Spleen (tissue), 11 donors: Measurements from ENCODE around the gene ARHGAP5. TPM values are rescaled to one million over a fixed set of nuclear protein-coding genes. Genes with fewer than 3 reads are reported as not detected.
A peak's percentile ranks its signal among the peaks of the same experiment; 100 is the strongest.

Source experiments
- DNase-seq: peaks from one replicate; pipeline ENCODE4 v3.0.0-alpha.2; 2020
- H3K27ac ChIP-seq, 8 donors: fragments of 200-600 bp; sonication (generic) in 7 of 8; 1 replicate in 4 of 8; 2 replicates in 4 of 8; pipeline versions ENCODE4 v1.5.0 to v1.8.0; 2016 to 2021; ENCODE audit warnings: inconsistent platforms in 4 of 8, mild to moderate bottlenecking in 4 of 8, moderate library complexity in 1 of 8
- H3K27me3 ChIP-seq, 7 donors: fragments of 200-600 bp; sonication (generic) in 6 of 7; replicated peaks in 1 of 7; 1 replicate in 4 of 7; 2 replicates in 3 of 7; pipeline versions ENCODE4 v1.5.0 to v1.8.0; 2016 to 2021; ENCODE audit warnings: inconsistent platforms in 3 of 7, mild to moderate bottlenecking in 1 of 7
- H3K36me3 ChIP-seq, 6 donors: fragments of 200-600 bp; sonication (generic) in 5 of 6; 1 replicate in 4 of 6; 2 replicates in 2 of 6; pipeline versions ENCODE4 v1.5.0 to v1.8.0; 2016 to 2021; ENCODE audit warnings: inconsistent platforms in 2 of 6
- H3K4me1 ChIP-seq, 6 donors: fragments of 200-600 bp; sonication (generic) in 5 of 6; 1 replicate in 3 of 6; 2 replicates in 3 of 6; pipeline versions ENCODE4 v1.5.0 to v1.8.0; 2016 to 2021; ENCODE audit warnings: inconsistent platforms in 3 of 6
- H3K4me3 ChIP-seq, 8 donors: fragments of 200-600 bp; sonication (generic) in 7 of 8; 1 replicate in 4 of 8; 2 replicates in 4 of 8; pipeline versions ENCODE4 v1.5.0 to v1.8.0; 2016 to 2021; ENCODE audit warnings: inconsistent platforms in 4 of 8, mild to moderate bottlenecking in 4 of 8, moderate library complexity in 2 of 8
- H3K9me3 ChIP-seq, 8 donors: fragments of 200-600 bp; sonication (generic) in 7 of 8; 1 replicate in 4 of 8; 2 replicates in 4 of 8; pipeline versions ENCODE4 v1.5.0 to v1.8.0; 2016 to 2021; ENCODE audit warnings: inconsistent platforms in 4 of 8
- CTCF ChIP-seq, 11 experiments: fragments of 200-600 bp in 7 of 11; fragments of 450-650 bp in 4 of 11; sonication (generic) in 4 of 11; IDR thresholded peaks in 8 of 11; conservative IDR thresholded peaks in 3 of 11; 1 replicate in 7 of 11; 2 replicates in 4 of 11; pipeline versions ENCODE4 v1.4.0 to v1.8.0; 2016 to 2021; ENCODE audit warnings: antibody characterized with exemption in 11 of 11, inconsistent platforms in 4 of 11, mild to moderate bottlenecking in 1 of 11
- POLR2A ChIP-seq, 3 donors: fragments of 450-650 bp; IDR thresholded peaks; one replicate each; pipeline ENCODE4 v1.5.1; 2017; ENCODE audit warnings: antibody characterized with exemption in 3 of 3, mild to moderate bottlenecking in 1 of 3
- POLR2AphosphoS5 ChIP-seq, 3 donors: sonication (generic); formaldehyde crosslinking; IDR thresholded peaks; one replicate each; pipeline ENCODE4 v1.5.1; 2017; ENCODE audit warnings: antibody characterized with exemption in 3 of 3
- WGBS, 5 donors: extraction: QIAGEN DNeasy Blood & Tissue Kit in 3 of 5; methylation state at CpG; one replicate each; pipeline versions ENCODE4 v1.1.5 to v1.1.7; 2013 to 2018; 5-methylcytosine and 5-hydroxymethylcytosine counted together
- intact Hi-C: fragments of 100-400 bp; cut with DNase I; formaldehyde crosslinking; loops from one replicate; pipeline ENCODE4 v1.15.0; 2023; ENCODE audit warnings: low total_unique reads
- polyA plus RNA-seq, 3 donors: library from polyadenylated mRNA; stranded (reverse); fragments of 200-250 nt; gene quantifications; one replicate each; pipeline ENCODE4 v1.2.1, GENCODE V29; 2013
- total RNA-seq, 7 donors: library from RNA; depleted of rRNA in 3 of 7; stranded (reverse); fragments of >200 nt in 3 of 7; fragmentation: NEBNext Ultra II Directional in 4 of 7; extraction: Animal tissue kit (Norgen Biotek cat#: 25700) in 4 of 7; gene quantifications; one replicate each; pipeline versions ENCODE4 v1.1.0 to v1.2.1, GENCODE V29; 2016 to 2021
- donor health status: healthy with polysubstance abuse.
- donor health status: DM: no; HTN: no; CAD: no; lungs with moderate emphysema.
- donor health status: DM: no; HTN: no; CAD: no.
- donor health status: Bipolar disorder and iron deficiency.
- donor health status: healthy.
- donor health status: DM: no; HTN: no; CAD: no.
- donor health status: DM: yes; HTN: yes; CAD: no.

ARHGAP5 gene
- total and polyA plus RNA-seq, 10 donors, result 10.1 to 189 (median 109) TPM

GRCh38 chr14:32078023-32078857 lies 1.1 kb downstream of the ARHGAP5 start:
- intact Hi-C loops, result loop anchor here (5.0 kb wide), 1 partner anchor 124 kb away; the partner anchor contains the start of genes RNU6-7 and RNU6-8
- Histone ChIP-seq H3K9me3 (no peaks in the 10 kb centered on the region), H3K27me3 (no peaks in the 10 kb centered on the region), H3K36me3 (no peaks in the 10 kb centered on the region), H3K27ac (peak overlapping the region; percentile 93 to 97 (median 94)), H3K4me3 (peak overlapping the region; percentile 68 to 94 (median 88)), H3K4me1 (peaks cover 14 to 81% (median 55%) of the 10 kb centered on the region in 6 donors)
- 3 to 6% (median 4%) methylated on average over 28 of the region's 28 CpGs for WGBS, 5 donors
- DNase-seq, result no peak
- TF ChIP-seq POLR2A (IDR thresholded peaks at IDR 0.05), result peak in 1 of 3 donors; percentile 7
- peak in 2 of 3 donors; percentile 24 to 56 for TF ChIP-seq POLR2AphosphoS5 (IDR thresholded peaks at IDR 0.05)
- no peak for TF ChIP-seq CTCF (IDR thresholded peaks at IDR 0.05 in 8 of 11, conservative IDR thresholded peaks at IDR 0.05 in 3 of 11)

GRCh38 chr14:32078858-32079216 lies 1.7 kb downstream of the ARHGAP5 start:
- Histone ChIP-seq H3K27ac (peak overlapping the region in 7 of 8 donors; percentile 93 to 97 (median 94)), H3K9me3 (no peaks in the 10 kb centered on the region), H3K27me3 (no peaks in the 10 kb centered on the region), H3K4me1 (peaks cover 20 to 81% (median 57%) of the 10 kb centered on the region in 6 donors), H3K36me3 (no peaks in the 10 kb centered on the region), H3K4me3 (peak overlapping the region; percentile 68 to 94 (median 88))
- 33 to 46% (median 39%) methylated on average over 7 of the region's 7 CpGs for WGBS, 5 donors
- TF ChIP-seq POLR2A (IDR thresholded peaks at IDR 0.05) (no peak), POLR2AphosphoS5 (IDR thresholded peaks at IDR 0.05) (no peak), CTCF (IDR thresholded peaks at IDR 0.05 in 8 of 11, conservative IDR thresholded peaks at IDR 0.05 in 3 of 11) (no peak)
- no peak for DNase-seq
- intact Hi-C loops, result loop anchor here (5.0 kb wide), 1 partner anchor 123 kb away; the partner anchor contains the start of genes RNU6-7 and RNU6-8

GRCh38 chr14:32079264-32079663 lies 2.2 kb downstream of the ARHGAP5 start:
- WGBS, 5 donors, result 54 to 64% (median 62%) methylated on average over 4 of the region's 4 CpGs
- H3K9me3 ChIP-seq, result no peaks in the 10 kb centered on the region
- H3K4me3 ChIP-seq, result peak overlapping the region in 6 of 8 donors; percentile 68 to 94 (median 88)
- peaks cover 21 to 81% (median 61%) of the 10 kb centered on the region in 6 donors for H3K4me1 ChIP-seq
- no peak for DNase-seq
- peak overlapping the region in 5 of 8 donors; percentile 93 to 96 (median 94) for H3K27ac ChIP-seq
- intact Hi-C loops, result loop anchor here (5.0 kb wide), 1 partner anchor 123 kb away; the partner anchor contains the start of genes RNU6-7 and RNU6-8
- no peaks in the 10 kb centered on the region for H3K36me3 ChIP-seq
- H3K27me3 ChIP-seq, result no peaks in the 10 kb centered on the region
- TF ChIP-seq POLR2AphosphoS5 (IDR thresholded peaks at IDR 0.05), result no peak
- TF ChIP-seq CTCF (IDR thresholded peaks at IDR 0.05 in 8 of 11, conservative IDR thresholded peaks at IDR 0.05 in 3 of 11), result no peak
- no peak for TF ChIP-seq POLR2A (IDR thresholded peaks at IDR 0.05)

- peaks cover 21 to 80% (median 65%) of the 10 kb centered on the region in 6 donors for H3K4me1 ChIP-seq
- intact Hi-C loops, result no loop called here
- TF ChIP-seq POLR2A (IDR thresholded peaks at IDR 0.05) (no peak), CTCF (IDR thresholded peaks at IDR 0.05 in 8 of 11, conservative IDR thresholded peaks at IDR 0.05 in 3 of 11) (no peak), POLR2AphosphoS5 (IDR thresholded peaks at IDR 0.05) (no peak)
- no peaks in the 10 kb centered on the region for H3K27me3 ChIP-seq
- WGBS, 5 donors, result 67 to 88% (median 78%) methylated on average over 1 of the region's 1 CpG
- no peak for DNase-seq
- H3K36me3 ChIP-seq, result peaks cover 0 to under 1% (median 0%) of the 10 kb centered on the region in 6 donors
- no peak overlapping the region for H3K27ac ChIP-seq
- no peaks in the 10 kb centered on the region for H3K9me3 ChIP-seq
- H3K4me3 ChIP-seq, result peak overlapping the region in 3 of 8 donors; percentile 79 to 94 (median 92)
Measured at GRCh38 chr14:32080001-32080510, 3.0 kb downstream of the ARHGAP5 start.
